ENCODE data around the gene CAD.

DNA sequence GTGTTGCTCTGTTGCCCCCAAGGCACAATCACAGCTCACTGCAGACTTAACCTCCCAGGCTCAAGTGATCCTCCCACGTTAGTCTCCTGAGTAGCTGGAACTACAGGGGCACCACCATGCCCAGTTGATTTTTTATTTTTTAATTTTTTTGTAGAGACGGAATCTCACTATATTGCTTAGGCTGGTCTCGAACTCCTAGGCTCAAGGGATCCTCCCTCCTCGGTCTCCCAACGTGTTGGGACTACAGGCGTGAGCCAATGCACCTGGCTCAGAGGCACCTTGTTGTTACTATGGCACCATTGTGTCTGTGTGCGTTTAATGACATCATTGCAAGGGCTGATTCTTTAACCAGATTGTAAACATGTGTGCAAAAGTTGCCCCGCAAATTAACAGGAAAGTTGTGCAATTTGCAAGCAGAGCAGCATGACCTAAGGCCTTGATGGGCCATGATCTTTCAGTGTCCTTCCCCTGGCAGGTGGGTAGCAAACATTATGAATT is 45.8 kb upstream of the CAD start:
- TF ChIP-seq, protein P1, sequence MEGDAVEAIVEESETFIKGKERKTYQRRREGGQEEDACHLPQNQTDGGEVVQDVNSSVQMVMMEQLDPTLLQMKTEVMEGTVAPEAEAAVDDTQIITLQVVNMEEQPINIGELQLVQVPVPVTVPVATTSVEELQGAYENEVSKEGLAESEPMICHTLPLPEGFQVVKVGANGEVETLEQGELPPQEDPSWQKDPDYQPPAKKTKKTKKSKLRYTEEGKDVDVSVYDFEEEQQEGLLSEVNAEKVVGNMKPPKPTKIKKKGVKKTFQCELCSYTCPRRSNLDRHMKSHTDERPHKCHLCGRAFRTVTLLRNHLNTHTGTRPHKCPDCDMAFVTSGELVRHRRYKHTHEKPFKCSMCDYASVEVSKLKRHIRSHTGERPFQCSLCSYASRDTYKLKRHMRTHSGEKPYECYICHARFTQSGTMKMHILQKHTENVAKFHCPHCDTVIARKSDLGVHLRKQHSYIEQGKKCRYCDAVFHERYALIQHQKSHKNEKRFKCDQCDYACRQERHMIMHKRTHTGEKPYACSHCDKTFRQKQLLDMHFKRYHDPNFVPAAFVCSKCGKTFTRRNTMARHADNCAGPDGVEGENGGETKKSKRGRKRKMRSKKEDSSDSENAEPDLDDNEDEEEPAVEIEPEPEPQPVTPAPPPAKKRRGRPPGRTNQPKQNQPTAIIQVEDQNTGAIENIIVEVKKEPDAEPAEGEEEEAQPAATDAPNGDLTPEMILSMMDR (IDR thresholded peaks at IDR 0.05): no peak
- TF ChIP-seq POLR2A (IDR thresholded peaks at IDR 0.05): no peak

Measured in esophagus squamous epithelium (tissue), 4 donors.